ENCODE results near the gene PET100.
"Not testable (repeated sequence)": the region's sequence is repeated elsewhere in the genome, so short reads cannot be mapped to it uniquely, and the experiment has no call there.

The PET100 gene

GRCh38 chr19:7633698-7634097, 4.1 kb downstream of the PET100 start, which contains the start of gene PCP2:
Gene PCP2, minus strand, starts transcription at chr19:7633719. Its CDS starts 262 bp downstream, at chr19:7633457.
- DNase-seq (ENCODE audit: low read depth, low spot score), result no peak

DNA sequence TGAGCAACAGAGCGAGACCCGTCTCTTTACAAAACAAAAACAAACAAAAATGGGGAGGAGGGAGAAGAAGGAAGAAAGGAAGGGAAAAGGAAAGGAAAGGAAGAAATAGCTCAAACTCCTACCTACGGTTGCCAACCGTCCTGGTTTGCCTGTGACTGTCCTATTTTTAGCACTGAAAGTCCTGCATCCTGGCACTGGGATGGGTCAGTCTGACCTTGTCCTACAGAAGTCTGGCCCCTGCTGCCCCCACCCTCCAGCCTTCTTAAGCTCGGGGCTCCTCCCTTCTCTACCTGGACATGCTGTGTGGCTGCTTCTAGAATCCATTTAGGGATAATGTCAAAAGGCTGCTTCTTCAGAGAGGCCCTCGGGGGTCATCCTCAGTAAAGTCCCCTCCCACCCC, 6.1 kb downstream of the PET100 start:
- DNase-seq (ENCODE audit: low read depth, low spot score), result no peak

- DNase-seq (ENCODE audit: low read depth, low spot score), result no peak
These were observed 6.7 kb downstream of the PET100 start for GRCh38 chr19:7636317-7636690.

- DNase-seq (ENCODE audit: low read depth, low spot score), result peak; percentile 85
These were observed 7.2 kb downstream of the PET100 start, which contains the start of gene STXBP2 for GRCh38 chr19:7636691-7637373. Gene STXBP2, plus strand, starts transcription at chr19:7637110. Its CDS starts 40 bp downstream, at chr19:7637150.

DNA sequence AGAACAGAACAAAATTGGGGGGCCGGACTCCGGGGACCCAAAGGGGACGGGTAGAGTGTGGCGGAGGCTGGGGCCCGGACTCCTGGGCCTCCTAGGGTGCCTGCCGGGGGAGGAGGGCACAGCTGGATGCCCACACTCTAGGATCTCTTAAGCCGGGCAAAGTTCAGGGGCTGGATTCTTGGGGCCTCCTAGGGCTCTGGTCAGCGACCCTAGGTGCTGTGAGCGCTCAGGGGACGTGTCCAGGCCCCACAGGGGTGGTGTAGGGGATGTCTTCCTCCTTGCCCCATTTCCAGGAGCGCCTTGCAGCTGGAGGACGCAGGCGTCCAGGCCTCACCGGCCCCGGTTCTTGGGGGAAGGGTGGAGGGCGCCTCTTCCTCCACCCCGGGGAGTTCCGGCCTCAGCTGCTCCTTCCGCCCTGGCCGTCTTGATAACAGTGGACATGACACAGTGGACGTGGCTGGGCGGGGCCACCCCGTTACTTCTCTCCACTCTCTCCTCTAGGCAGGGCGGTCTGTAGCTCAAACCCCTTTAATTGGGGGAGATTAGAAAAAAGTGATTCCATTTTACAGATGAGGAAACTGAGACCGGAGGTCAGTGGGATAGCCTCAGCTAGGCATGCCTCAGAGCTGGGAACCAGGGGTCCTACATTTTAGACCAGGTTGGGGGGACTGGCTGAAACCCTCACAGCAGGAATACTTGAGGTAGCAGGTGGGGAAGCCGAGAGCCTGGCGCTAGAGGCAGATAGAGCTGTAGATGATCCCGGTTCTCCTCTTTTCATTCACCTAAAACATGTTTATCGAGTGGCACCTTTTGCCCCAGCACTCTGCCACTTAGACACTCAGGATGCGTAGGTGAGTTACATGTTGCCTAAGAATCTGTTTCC, 8.0 kb downstream of the PET100 start:
- no peak for DNase-seq (ENCODE audit: low read depth, low spot score)

- no peak for DNase-seq (ENCODE audit: low read depth, low spot score)
These were observed 9.3 kb downstream of the PET100 start for GRCh38 chr19:7638802-7639465.

DNA sequence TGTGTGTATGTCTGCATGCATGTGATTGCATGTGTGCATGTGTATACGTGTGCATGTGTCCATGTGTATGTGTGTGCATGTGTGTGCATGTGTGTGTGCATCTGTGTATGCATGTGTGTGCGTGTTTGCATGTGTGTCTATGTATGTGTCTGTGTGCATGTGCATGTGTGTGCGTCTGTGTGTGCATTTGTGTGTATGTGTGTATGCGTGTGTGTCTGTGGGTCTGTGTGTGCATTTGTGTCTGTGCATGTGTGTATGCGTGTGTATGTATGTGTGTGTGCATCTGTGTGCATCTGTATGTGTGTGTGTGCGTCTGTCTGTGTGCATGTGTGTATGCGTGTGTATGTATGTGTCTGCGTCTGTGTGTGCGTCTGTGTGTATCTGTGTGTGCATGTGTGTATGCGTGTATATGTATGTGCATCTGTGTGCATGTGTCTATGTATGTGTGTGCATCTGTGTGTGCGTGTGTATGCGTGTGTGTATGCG, 10.3 kb downstream of the PET100 start:
- no peak for DNase-seq (ENCODE audit: low read depth, low spot score)

DNA sequence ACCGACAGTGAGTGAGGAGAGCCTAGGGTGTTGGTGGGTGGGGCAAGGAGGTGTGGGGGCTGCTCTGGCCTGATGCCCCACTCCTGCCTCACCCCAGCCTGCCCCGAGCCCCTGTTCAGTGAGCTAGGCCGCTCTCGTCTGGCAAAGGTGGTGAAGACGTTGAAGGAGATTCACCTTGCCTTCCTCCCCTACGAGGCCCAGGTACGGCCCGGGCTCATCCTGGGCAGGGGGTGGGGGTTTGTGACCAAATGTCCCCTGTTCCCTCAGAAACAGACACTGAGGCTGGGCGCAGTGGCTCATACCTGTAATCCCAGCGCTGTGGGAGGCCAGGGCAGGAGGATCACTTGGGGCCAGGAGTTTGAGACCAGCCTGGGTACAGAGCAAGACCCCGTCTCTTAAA, 11.2 kb downstream of the PET100 start:
- no peak for DNase-seq (ENCODE audit: low read depth, low spot score)

DNA sequence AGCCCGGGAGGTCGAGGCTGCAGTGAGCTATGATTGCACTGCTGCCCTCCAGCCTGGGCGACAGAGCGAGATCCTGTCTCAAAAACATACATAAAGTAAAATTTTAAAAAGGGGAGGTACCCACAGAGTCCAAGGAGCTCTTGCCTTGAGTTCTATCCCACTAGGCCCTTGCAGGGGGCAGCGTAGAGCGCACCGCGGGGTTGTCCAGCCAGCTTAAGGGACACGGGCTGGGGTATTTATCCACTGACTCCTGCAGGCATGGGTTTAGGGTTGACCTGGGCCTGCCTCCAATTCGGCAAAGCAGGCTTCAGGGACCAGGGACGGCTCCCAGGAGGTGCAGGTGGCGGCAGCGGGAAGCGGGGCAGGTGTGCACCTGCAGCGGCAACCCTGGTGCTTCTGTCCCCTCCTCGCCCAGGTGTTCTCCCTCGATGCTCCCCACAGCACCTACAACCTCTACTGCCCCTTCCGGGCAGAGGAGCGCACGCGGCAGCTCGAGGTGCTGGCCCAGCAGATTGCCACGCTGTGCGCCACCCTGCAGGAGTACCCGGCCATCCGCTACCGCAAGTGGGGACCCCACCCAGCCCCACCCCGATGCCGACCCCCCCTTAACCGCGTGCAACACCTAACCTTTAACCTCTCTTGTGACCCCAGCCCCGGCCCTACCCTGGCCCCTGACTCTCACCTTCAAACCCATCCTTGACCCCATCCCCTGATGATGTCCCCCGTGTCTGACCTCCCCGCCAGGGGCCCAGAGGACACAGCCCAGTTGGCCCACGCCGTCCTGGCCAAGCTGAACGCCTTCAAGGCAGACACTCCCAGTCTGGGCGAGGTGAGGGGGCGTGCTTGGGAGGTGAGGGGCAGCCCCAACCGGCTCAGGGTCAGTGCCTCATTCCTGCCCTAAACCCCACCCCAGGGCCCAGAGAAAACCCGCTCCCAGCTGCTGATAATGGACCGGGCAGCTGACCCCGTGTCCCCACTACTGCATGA, 12.0 kb downstream of the PET100 start:
- DNase-seq (ENCODE audit: low read depth, low spot score), result no peak

- no peak for DNase-seq (ENCODE audit: low read depth, low spot score)
These were observed 12.9 kb downstream of the PET100 start for GRCh38 chr19:7642295-7643030.

DNA sequence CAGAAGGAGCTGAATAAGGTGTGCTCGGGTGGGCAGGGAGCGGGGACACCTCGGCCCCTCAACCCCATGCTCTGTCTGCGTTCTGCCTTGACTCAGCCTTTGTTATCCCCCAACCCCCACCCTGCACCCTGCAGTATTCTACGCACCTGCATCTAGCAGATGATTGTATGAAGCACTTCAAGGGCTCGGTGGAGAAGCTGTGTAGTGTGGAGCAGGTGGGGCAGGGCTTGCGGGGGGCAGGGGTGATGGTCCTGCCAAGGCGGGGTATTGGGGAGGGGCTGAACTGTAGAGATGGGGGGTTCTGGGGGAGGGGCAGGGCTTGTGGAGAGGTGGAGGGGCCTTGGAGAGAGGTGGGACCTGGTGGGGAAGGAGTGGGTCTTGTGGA, 13.4 kb downstream of the PET100 start:
- no peak for DNase-seq (ENCODE audit: low read depth, low spot score)

GRCh38 chr19:7643629-7644549, 14.3 kb downstream of the PET100 start:
- not testable (repeated sequence) for DNase-seq (ENCODE audit: low read depth, low spot score)

DNA sequence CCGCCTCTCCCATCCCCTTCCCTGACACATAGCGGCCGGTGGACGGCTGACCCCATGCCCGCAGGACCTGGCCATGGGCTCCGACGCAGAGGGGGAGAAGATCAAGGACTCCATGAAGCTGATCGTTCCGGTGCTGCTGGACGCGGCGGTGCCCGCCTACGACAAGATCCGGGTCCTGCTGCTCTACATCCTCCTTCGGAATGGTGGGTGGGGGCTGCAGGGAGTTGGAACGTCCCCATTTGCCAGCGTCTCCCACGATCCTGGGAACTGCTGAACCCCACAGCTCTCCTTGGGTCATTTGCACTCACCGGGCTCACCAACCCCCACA, 14.9 kb downstream of the PET100 start:
- no peak for DNase-seq (ENCODE audit: low read depth, low spot score)

- DNase-seq (ENCODE audit: low read depth, low spot score), result no peak
These were observed 15.6 kb downstream of the PET100 start for GRCh38 chr19:7645163-7645562.

GRCh38 chr19:7645656-7646425, 16.2 kb downstream of the PET100 start:
- no peak for DNase-seq (ENCODE audit: low read depth, low spot score)

DNA sequence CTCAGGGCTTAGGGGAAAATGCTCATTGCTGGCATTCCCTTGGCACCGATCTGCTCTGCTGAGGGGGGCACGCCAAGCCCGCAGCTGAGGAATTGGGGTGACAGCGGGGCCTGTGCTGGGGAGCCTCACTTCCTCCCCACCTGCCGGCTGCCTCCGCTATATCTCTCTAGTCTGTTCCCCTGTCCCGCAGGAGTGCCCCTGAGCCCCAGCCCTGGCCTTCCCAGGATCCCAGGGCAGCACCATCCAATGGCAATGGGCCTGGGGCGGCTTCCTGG, 16.8 kb downstream of the PET100 start:
- no peak for DNase-seq (ENCODE audit: low read depth, low spot score)

- DNase-seq (ENCODE audit: low read depth, low spot score), result no peak
These were observed 17.6 kb downstream of the PET100 start for GRCh38 chr19:7647156-7647555.

DNA sequence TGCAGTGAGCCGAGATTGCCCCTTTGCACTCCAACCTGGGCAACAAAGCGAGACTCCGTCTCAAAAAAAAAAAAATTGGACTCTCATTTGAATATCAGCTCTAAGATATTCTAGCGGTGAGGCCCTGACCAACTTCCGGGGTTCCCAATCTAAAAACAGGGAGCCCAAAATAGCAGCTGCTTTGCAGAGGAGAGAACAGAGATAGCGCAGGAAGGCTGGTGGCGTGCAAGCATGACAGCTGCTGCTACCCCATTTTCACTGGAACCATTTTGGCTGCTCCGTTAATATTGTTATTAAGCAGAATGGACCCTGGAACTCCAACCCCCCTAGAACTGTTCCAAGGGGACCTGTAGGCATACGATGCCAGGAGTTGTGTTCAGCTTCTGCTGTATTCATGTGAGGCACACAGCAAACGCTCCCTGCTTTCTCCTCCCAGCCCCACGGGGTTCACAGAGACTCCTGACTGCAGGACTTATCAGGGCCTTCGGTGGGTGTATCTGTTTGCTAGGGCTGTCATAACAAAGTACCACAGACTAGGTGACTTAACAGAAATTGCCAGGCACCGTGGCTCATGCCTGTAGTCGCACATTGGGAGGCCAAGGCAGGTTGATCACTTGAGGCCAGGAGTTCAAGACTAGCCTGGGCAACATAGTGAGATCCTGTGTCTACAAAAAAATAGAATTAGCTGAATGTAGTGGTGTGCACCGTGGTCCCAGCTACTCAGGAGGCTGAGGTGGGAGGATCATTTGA, 18.8 kb downstream of the PET100 start:
- no peak for DNase-seq (ENCODE audit: low read depth, low spot score)

Measured in activated CD4-positive, CD25-positive, alpha-beta regulatory T cell treated with anti-CD3 and anti-CD28 coated beads, Interleukin-2, amount 50 U/mL, for 16 hours (primary cell).